H9 (cell line): ENCODE results near the gene SLC44A1. TPM values are rescaled to one million over a fixed set of nuclear protein-coding genes. Genes with fewer than 3 reads are reported as not detected.
A peak's percentile ranks its signal among the peaks of the same experiment; 100 is the strongest.

Source experiments
- DNase-seq: peaks from one replicate; pipeline ENCODE4 v3.0.0-alpha.2; 2017
- H2AFZ ChIP-seq: one replicate; pipeline ENCODE4 v1.6.1; 2013; ENCODE audit warnings: mild to moderate bottlenecking, low read length, control low read depth, moderate library complexity
- H2AK5ac ChIP-seq: 2 replicates; pipeline ENCODE4 v1.6.1; 2013; ENCODE audit warnings: low read length, control low read depth, mixed read lengths; ENCODE audit not compliant: insufficient read length
- H2BK120ac ChIP-seq: one replicate; pipeline ENCODE4 v1.6.1; 2013; ENCODE audit warnings: low read depth, mild to moderate bottlenecking, low read length, control low read depth, inconsistent platforms; ENCODE audit not compliant: poor library complexity, severe bottlenecking
- H2BK12ac ChIP-seq: 2 replicates; pipeline ENCODE4 v1.6.1; 2013; ENCODE audit warnings: low read length, control low read depth, mixed read lengths, low read depth; ENCODE audit not compliant: insufficient read length
- H2BK15ac ChIP-seq: 2 replicates; pipeline ENCODE4 v1.6.1; 2013; ENCODE audit warnings: low read depth, low read length, control low read depth
- H2BK20ac ChIP-seq: one replicate; pipeline ENCODE4 v1.6.1; 2013; ENCODE audit warnings: low read depth, mild to moderate bottlenecking, low read length, control low read depth, inconsistent platforms; ENCODE audit not compliant: poor library complexity, severe bottlenecking
- H2BK5ac ChIP-seq: 2 replicates; pipeline ENCODE4 v1.6.1; 2013; ENCODE audit warnings: low read length, control low read depth, mixed read lengths; ENCODE audit not compliant: insufficient read length
- H3K14ac ChIP-seq: 2 replicates; pipeline ENCODE4 v1.6.1; 2013; ENCODE audit warnings: low read length, control low read depth; ENCODE audit not compliant: insufficient read depth
- H3K18ac ChIP-seq: 2 replicates; pipeline ENCODE4 v1.6.1; 2013; ENCODE audit warnings: low read depth, mild to moderate bottlenecking, mixed read lengths, low read length, control low read depth; ENCODE audit not compliant: insufficient read length
- H3K23ac ChIP-seq: 2 replicates; pipeline ENCODE4 v1.6.1; 2013; ENCODE audit warnings: low read length, control low read depth, mixed read lengths, low read depth; ENCODE audit not compliant: insufficient read length
- H3K23me2 ChIP-seq: 2 replicates; pipeline ENCODE4 v1.6.1; 2013; ENCODE audit warnings: low read depth, mild to moderate bottlenecking, mixed read lengths, low read length, control low read depth; ENCODE audit not compliant: insufficient read length, poor library complexity, severe bottlenecking
- H3K27ac ChIP-seq: 2 replicates; pipeline ENCODE4 v1.5.1; 2013; ENCODE audit warnings: low read length, control low read depth, mixed read lengths, low read depth; ENCODE audit not compliant: insufficient read length
- H3K27me3 ChIP-seq: 2 replicates; pipeline ENCODE4 v1.6.1; 2013; ENCODE audit warnings: low read length, control low read depth, inconsistent platforms; ENCODE audit not compliant: insufficient read depth
- H3K4ac ChIP-seq: 2 replicates; pipeline ENCODE4 v1.6.1; 2013; ENCODE audit warnings: low read depth, mild to moderate bottlenecking, control low read depth, inconsistent platforms, low read length, moderate library complexity
- H3K4me1 ChIP-seq: 2 replicates; pipeline ENCODE4 v1.6.1; 2013; ENCODE audit warnings: low read length, control low read depth, inconsistent platforms; ENCODE audit not compliant: insufficient read depth
- H3K4me2 ChIP-seq: 2 replicates; pipeline ENCODE4 v1.6.1; 2013; ENCODE audit warnings: low read length, control low read depth, mixed read lengths; ENCODE audit not compliant: insufficient read length, insufficient read depth
- H3K56ac ChIP-seq: 2 replicates; pipeline ENCODE4 v1.6.1; 2013; ENCODE audit warnings: low read depth, mild to moderate bottlenecking, mixed read lengths, low read length, control low read depth; ENCODE audit not compliant: insufficient read length
- H3K79me1 ChIP-seq: 2 replicates; pipeline ENCODE4 v1.6.1; 2013; ENCODE audit warnings: low read depth, mild to moderate bottlenecking, moderate library complexity, low read length, control low read depth, inconsistent platforms; ENCODE audit not compliant: insufficient read depth, poor library complexity, severe bottlenecking
- H3K79me2 ChIP-seq: 2 replicates; pipeline ENCODE4 v1.6.1; 2013; ENCODE audit warnings: low read length, control low read depth, inconsistent platforms; ENCODE audit not compliant: insufficient read depth
- H3K9ac ChIP-seq: 2 replicates; pipeline ENCODE4 v1.6.1; 2013; ENCODE audit warnings: low read length, control low read depth, mixed read lengths; ENCODE audit not compliant: insufficient read length; ENCODE audit errors: extremely low read depth
- H3K9me3 ChIP-seq: one replicate; pipeline ENCODE4 v1.6.1; 2013; ENCODE audit warnings: low read depth, low read length, inconsistent platforms; ENCODE audit not compliant: control insufficient read depth
- H3T11ph ChIP-seq: one replicate; pipeline ENCODE4 v1.6.1; 2013; ENCODE audit warnings: mild to moderate bottlenecking, low read length, control low read depth, inconsistent platforms
- H4K20me1 ChIP-seq: one replicate; pipeline ENCODE4 v1.6.1; 2013; ENCODE audit not compliant: control insufficient read depth, insufficient read length, insufficient read depth
- H4K5ac ChIP-seq: 2 replicates; pipeline ENCODE4 v1.6.1; 2013; ENCODE audit warnings: low read depth, mild to moderate bottlenecking, mixed read lengths, low read length, control low read depth; ENCODE audit not compliant: insufficient read length
- H4K8ac ChIP-seq: replicated peaks from 2 replicates; pipeline ENCODE4 v1.6.1; 2013; ENCODE audit warnings: low read length, control low read depth, mixed read lengths, low read depth; ENCODE audit not compliant: insufficient read length
- H4K91ac ChIP-seq: 2 replicates; pipeline ENCODE4 v1.6.1; 2013; ENCODE audit warnings: low read depth, mild to moderate bottlenecking, moderate library complexity, mixed read lengths, low read length, control low read depth; ENCODE audit not compliant: insufficient read length
- H3K27ac Mint-ChIP-seq, 3 experiments: 2 replicates in 2 of 3; 3 replicates in 1 of 3; pipeline ENCODE4 v1.8.0; 2020 to 2021; ENCODE audit warnings: mixed read lengths in 3 of 3, mild to moderate bottlenecking in 1 of 3, moderate library complexity in 1 of 3
- H3K27me3 Mint-ChIP-seq: 2 replicates; pipeline ENCODE4 v1.8.0; 2021; ENCODE audit warnings: low read depth, mild to moderate bottlenecking, moderate library complexity, mixed read lengths
- H3K36me3 Mint-ChIP-seq, 3 experiments: 2 replicates in 2 of 3; 3 replicates in 1 of 3; pipeline ENCODE4 v1.8.0; 2020 to 2021; ENCODE audit warnings: low read depth in 3 of 3, mixed read lengths in 3 of 3; ENCODE audit not compliant: insufficient read depth in 1 of 3
- H3K4me1 Mint-ChIP-seq, 2 experiments: 2 replicates each; pipeline ENCODE4 v1.8.0; 2020; ENCODE audit warnings: mixed read lengths in 2 of 2
- H3K4me3 Mint-ChIP-seq, 2 experiments: 2 replicates in 1 of 2; 3 replicates in 1 of 2; pipeline ENCODE4 v1.8.0; 2020 to 2021; ENCODE audit warnings: mild to moderate bottlenecking in 2 of 2, mixed read lengths in 2 of 2, moderate library complexity in 1 of 2
- H3K9me3 Mint-ChIP-seq, 2 experiments: 2 replicates in 1 of 2; 3 replicates in 1 of 2; pipeline ENCODE4 v1.8.0; 2020; ENCODE audit warnings: mild to moderate bottlenecking in 2 of 2, mixed read lengths in 2 of 2, moderate library complexity in 1 of 2
- WGBS: extraction: QIAGEN DNeasy Blood & Tissue Kit; methylation state at CpG from one replicate; pipeline ENCODE4 v1.1.7; 2013; ENCODE audit warnings: missing lambda C conversion rate, low lambda C conversion rate, mixed read lengths; ENCODE audit not compliant: insufficient read length; ENCODE audit errors: extremely low coverage; 5-methylcytosine and 5-hydroxymethylcytosine counted together
- total RNA-seq: library from RNA; stranded (reverse); gene quantifications from 2 replicates; pipeline ENCODE4 v1.2.1, GENCODE V29; 2021
- TF ChIP-seq, protein P1 (sequence below): fragments of 200-600 bp; sonication (generic); conservative IDR thresholded peaks from 3 replicates; pipeline ENCODE4 v1.8.0; 2021; ENCODE audit warnings: antibody characterized with exemption, mild to moderate bottlenecking

The SLC44A1 gene
- total RNA-seq, 1 experiment from 2014 or later, result 60.7 TPM

GRCh38 chr9:105328872-105329718, 84.6 kb downstream of the SLC44A1 start:
- Histone ChIP-seq H3K23me2 (no peaks in the 10 kb centered on the region), H3K4me1 (no peaks in the 10 kb centered on the region), H2BK15ac (no peak overlapping the region), H2BK12ac (no peak overlapping the region), H2BK5ac (no peak overlapping the region), H3K14ac (no peak overlapping the region), H3K27ac (no peak overlapping the region), H2AK5ac (no peak overlapping the region), H3K18ac (no peak overlapping the region), H2BK20ac (no peak overlapping the region), H4K5ac (no peak overlapping the region), H4K91ac (no peak overlapping the region), H2AFZ (no peak overlapping the region), H3K9ac (no peak overlapping the region), H4K20me1 (no peaks in the 10 kb centered on the region), H3K23ac (no peak overlapping the region), H3K4ac (no peak overlapping the region), H3K9me3 (no peaks in the 10 kb centered on the region), H3K4me2 (no peak overlapping the region), H3K79me1 (peaks cover 4% of the 10 kb centered on the region), H2BK120ac (no peak overlapping the region), H4K8ac (no peak overlapping the region), H3K27me3 (no peaks in the 10 kb centered on the region), H3T11ph (no peak overlapping the region), H3K79me2 (0 out of 2 replicates have a peak, but pooled peaks cover 6% of the 10 kb centered on the region), H3K56ac (no peak overlapping the region)
- Mint-ChIP-seq H3K9me3 (no peaks in the 10 kb centered on the region), H3K4me3 (no peak overlapping the region), H3K36me3 (peaks cover 0 to 7% (median 6%) of the 10 kb centered on the region in 3 experiments; a peak in 4 of 7 replicates), H3K27ac (peak overlapping the region in 1 of 3 experiments; percentile 27; a peak in 1 of 7 replicates), H3K4me1 (peaks cover 6 to 14% of the 10 kb centered on the region in 2 experiments; a peak in 3 of 4 replicates), H3K27me3 (no peaks in the 10 kb centered on the region)
- DNase-seq, result no peak
- TF ChIP-seq, protein P1, sequence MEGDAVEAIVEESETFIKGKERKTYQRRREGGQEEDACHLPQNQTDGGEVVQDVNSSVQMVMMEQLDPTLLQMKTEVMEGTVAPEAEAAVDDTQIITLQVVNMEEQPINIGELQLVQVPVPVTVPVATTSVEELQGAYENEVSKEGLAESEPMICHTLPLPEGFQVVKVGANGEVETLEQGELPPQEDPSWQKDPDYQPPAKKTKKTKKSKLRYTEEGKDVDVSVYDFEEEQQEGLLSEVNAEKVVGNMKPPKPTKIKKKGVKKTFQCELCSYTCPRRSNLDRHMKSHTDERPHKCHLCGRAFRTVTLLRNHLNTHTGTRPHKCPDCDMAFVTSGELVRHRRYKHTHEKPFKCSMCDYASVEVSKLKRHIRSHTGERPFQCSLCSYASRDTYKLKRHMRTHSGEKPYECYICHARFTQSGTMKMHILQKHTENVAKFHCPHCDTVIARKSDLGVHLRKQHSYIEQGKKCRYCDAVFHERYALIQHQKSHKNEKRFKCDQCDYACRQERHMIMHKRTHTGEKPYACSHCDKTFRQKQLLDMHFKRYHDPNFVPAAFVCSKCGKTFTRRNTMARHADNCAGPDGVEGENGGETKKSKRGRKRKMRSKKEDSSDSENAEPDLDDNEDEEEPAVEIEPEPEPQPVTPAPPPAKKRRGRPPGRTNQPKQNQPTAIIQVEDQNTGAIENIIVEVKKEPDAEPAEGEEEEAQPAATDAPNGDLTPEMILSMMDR, result no peak
- no CpG with 5 or more reads among the region's 12 CpGs for WGBS
